GM13977 (cell line): Measurements from ENCODE around the gene ROBO2.

Experiments
- DNase-seq: peaks from one replicate; pipeline ENCODE4 v3.0.0; 2012; ENCODE audit warnings: low spot score
- CTCF ChIP-seq: IDR thresholded peaks from 2 replicates; pipeline ENCODE4 v1.5.1; 2012; ENCODE audit warnings: mild to moderate bottlenecking, control low read depth; ENCODE audit not compliant: insufficient read depth; ENCODE audit errors: extremely low read depth, missing control alignments
- in situ Hi-C: fragments of 300-500 bp; cut with MboI; formaldehyde crosslinking; loops from one replicate; pipeline ENCODE4 v1.12.0; 2022; ENCODE audit warnings: low sequenced_read_pairs, low pct_unique_long_range_greater_than_20kb, mixed read lengths, inconsistent platforms; ENCODE audit not compliant: unreplicated experiment

The ROBO2 gene

GRCh38 chr3:77169823-77170222, 129.9 kb downstream of the ROBO2 start:
- DNase-seq = no peak
- in situ Hi-C loops = no loop called here
- TF ChIP-seq CTCF = no peak

GRCh38 chr3:77171026-77171425, 131.1 kb downstream of the ROBO2 start:
- no peak for DNase-seq
- in situ Hi-C loops = no loop called here
- no peak for TF ChIP-seq CTCF

GRCh38 chr3:77179762-77180161, 139.9 kb downstream of the ROBO2 start:
- no peak for DNase-seq
- in situ Hi-C loops = no loop called here
- TF ChIP-seq CTCF = no peak

GRCh38 chr3:77182341-77182740, 142.4 kb downstream of the ROBO2 start:
- DNase-seq = no peak
- TF ChIP-seq CTCF = no peak
- in situ Hi-C loops = no loop called here

- no peak for TF ChIP-seq CTCF
- in situ Hi-C loops = no loop called here
- DNase-seq = no peak
Observed at GRCh38 chr3:77186319-77186718, 146.4 kb downstream of the ROBO2 start.

GRCh38 chr3:77186728-77187127, 146.8 kb downstream of the ROBO2 start:
- in situ Hi-C loops = no loop called here
- TF ChIP-seq CTCF = no peak
- no peak for DNase-seq

GRCh38 chr3:77188210-77188609, 148.3 kb downstream of the ROBO2 start:
- in situ Hi-C loops = no loop called here
- DNase-seq = no peak
- TF ChIP-seq CTCF = no peak
